ENCODE data around the gene HCST.
A peak's percentile ranks its signal among the peaks of the same experiment; 100 is the strongest.

HCST gene

DNA sequence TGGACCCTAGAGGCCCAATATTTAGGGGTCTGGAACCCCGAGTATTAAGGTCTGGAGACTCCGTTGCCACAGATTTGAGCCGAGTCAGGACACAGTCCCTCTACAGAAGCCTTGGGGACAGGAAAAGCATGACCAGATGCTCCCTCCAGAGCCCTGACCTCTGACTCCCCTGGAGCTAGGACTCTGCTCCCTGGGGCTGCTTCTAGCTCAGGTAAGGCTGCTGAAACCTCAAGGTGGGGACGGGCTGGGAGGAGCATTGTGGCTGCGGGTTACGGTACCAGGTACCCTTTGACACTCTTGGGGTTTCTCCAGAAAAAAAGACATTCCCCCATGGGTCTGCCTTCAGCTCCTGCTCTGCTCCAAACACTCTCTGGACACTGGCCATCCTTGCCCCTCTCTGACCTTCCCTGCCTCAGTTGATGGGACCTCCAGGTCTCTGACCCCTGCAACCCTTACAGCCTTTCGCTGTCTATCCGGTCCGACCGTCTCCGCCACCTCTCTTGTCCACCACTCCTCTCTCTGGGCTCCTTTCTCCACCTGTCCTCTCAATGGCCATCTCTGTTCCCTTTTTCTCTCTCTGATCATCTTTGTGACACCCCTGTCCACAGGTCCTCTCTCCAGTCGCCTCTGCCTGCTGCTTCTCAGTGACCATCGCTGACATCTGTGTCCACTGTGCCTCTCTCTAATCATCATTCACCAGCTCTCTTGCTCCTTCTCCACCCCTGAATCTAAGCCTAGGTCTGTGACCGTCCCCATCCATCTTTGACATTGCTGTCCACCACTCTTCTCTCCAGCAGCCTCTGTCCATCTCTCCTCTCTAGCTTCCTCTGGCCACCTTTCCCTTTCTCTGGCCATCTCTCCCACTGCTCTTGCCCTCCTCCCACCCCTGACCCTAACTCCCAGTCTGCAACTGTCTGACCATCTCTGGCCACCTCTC, 35.3 kb downstream of the HCST start:
- Mint-ChIP-seq H3K27ac (ENCODE audit: low read depth) (peak overlapping the region; percentile 51), H3K4me3 (peak overlapping the region; percentile 76), H3K27me3 (no peaks in the 10 kb centered on the region), H3K4me1 (peaks cover 31% of the 10 kb centered on the region), H3K36me3 (ENCODE audit: insufficient read depth) (peaks cover 10% of the 10 kb centered on the region), H3K9me3 (no peaks in the 10 kb centered on the region)
- DNase-seq (ENCODE audit: low spot score in 2 of 2) (no peak), ATAC-seq (replicated peaks; ENCODE audit: extremely low read depth, poor library complexity, severe bottlenecking) (no peak)

DNA sequence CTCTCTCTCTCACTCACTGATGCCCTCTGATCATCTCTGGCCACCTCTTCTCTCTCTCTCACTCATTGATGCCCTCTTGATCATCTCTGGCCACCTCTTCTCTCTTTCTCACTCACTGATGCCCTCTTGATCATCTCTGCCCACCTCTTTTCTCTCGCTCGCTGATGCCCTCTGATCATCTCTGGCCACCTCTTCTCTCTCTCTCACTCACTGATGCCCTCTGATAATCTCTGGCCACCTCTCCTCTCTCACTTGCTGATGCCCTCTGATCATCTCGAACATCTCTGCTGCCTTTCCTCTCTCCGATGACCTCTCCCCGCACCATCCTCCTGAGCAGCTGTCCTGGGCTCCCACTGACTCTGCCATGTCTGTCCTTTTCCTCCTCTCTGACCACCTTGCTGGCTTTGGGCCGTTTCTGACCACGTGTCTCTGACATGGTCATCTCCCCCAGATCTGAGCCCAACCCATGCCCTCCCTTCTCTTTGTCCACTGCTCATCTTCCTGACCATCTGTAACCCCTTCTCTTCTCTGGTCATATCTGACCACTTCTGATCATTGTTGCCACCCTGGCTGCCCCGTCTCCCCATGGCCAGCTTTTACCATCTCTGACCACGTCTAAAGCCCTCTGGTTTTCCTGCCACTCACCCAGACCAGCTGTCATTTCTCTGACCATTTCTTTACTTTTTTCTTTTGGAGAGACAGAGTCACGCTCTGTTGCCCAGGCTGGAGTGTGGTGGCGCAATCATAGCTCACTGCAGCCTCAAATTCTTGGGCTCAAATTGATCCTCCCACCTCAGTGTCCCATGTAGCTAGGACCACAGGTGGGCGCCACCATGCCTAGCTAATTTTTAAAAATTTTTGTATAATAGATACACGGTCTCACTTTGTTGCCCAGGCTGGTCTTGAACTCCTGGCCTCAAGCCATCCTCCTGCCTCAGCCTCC, 36.2 kb downstream of the HCST start:
- Mint-ChIP-seq H3K4me1 (peaks cover 37% of the 10 kb centered on the region), H3K27ac (ENCODE audit: low read depth) (peak overlapping the region; percentile 51)
- no peak for ATAC-seq (replicated peaks; ENCODE audit: extremely low read depth, poor library complexity, severe bottlenecking)

DNA sequence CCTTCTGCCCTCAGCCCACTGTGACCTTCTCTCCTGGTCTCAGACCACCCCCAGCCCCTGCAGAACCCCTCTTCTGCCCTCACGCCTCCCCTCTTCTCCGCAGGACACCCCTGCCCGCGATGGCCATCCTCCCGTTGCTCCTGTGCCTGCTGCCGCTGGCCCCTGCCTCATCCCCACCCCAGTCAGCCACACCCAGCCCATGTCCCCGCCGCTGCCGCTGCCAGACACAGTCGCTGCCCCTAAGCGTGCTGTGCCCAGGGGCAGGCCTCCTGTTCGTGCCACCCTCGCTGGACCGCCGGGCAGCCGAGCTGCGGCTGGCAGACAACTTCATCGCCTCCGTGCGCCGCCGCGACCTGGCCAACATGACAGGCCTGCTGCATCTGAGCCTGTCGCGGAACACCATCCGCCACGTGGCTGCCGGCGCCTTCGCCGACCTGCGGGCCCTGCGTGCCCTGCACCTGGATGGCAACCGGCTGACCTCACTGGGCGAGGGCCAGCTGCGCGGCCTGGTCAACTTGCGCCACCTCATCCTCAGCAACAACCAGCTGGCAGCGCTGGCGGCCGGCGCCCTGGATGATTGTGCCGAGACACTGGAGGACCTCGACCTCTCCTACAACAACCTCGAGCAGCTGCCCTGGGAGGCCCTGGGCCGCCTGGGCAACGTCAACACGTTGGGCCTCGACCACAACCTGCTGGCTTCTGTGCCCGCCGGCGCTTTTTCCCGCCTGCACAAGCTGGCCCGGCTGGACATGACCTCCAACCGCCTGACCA, 37.2 kb downstream of the HCST start:
- peaks cover 13% of the 10 kb centered on the region for H3K36me3 Mint-ChIP-seq (ENCODE audit: insufficient read depth)
- H3K27me3 Mint-ChIP-seq = no peaks in the 10 kb centered on the region
- peaks cover 45% of the 10 kb centered on the region for H3K4me1 Mint-ChIP-seq
- H3K4me3 Mint-ChIP-seq = no peak overlapping the region
- no peak overlapping the region for H3K27ac Mint-ChIP-seq (ENCODE audit: low read depth)
- ATAC-seq (replicated peaks; ENCODE audit: extremely low read depth, poor library complexity, severe bottlenecking) = no peak
- no peaks in the 10 kb centered on the region for H3K9me3 Mint-ChIP-seq
- no peak for DNase-seq (ENCODE audit: low spot score in 2 of 2)

More for the DNA sequence above, 36.2 kb downstream of the HCST start:
- no peaks in the 10 kb centered on the region for H3K9me3 Mint-ChIP-seq
- peaks cover 13% of the 10 kb centered on the region for H3K36me3 Mint-ChIP-seq (ENCODE audit: insufficient read depth)
- DNase-seq (ENCODE audit: low spot score in 2 of 2) = no peak
- no peaks in the 10 kb centered on the region for H3K27me3 Mint-ChIP-seq
- peak overlapping the region; percentile 76 for H3K4me3 Mint-ChIP-seq

DNA sequence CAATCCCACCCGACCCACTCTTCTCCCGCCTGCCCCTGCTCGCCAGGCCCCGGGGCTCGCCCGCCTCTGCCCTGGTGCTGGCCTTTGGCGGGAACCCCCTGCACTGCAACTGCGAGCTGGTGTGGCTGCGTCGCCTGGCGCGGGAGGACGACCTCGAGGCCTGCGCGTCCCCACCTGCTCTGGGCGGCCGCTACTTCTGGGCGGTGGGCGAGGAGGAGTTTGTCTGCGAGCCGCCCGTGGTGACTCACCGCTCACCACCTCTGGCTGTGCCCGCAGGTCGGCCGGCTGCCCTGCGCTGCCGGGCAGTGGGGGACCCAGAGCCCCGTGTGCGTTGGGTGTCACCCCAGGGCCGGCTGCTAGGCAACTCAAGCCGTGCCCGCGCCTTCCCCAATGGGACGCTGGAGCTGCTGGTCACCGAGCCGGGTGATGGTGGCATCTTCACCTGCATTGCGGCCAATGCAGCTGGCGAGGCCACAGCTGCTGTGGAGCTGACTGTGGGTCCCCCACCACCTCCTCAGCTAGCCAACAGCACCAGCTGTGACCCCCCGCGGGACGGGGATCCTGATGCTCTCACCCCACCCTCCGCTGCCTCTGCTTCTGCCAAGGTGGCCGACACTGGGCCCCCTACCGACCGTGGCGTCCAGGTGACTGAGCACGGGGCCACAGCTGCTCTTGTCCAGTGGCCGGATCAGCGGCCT, 37.9 kb downstream of the HCST start:
- no peak overlapping the region for H3K27ac Mint-ChIP-seq (ENCODE audit: low read depth)
- peaks cover 11% of the 10 kb centered on the region for H3K36me3 Mint-ChIP-seq (ENCODE audit: insufficient read depth)
- H3K27me3 Mint-ChIP-seq = no peaks in the 10 kb centered on the region
- H3K4me3 Mint-ChIP-seq = no peak overlapping the region
- peaks cover 45% of the 10 kb centered on the region for H3K4me1 Mint-ChIP-seq
- ATAC-seq (replicated peaks; ENCODE audit: extremely low read depth, poor library complexity, severe bottlenecking) (no peak), DNase-seq (ENCODE audit: low spot score in 2 of 2) (no peak)
- no peaks in the 10 kb centered on the region for H3K9me3 Mint-ChIP-seq

DNA sequence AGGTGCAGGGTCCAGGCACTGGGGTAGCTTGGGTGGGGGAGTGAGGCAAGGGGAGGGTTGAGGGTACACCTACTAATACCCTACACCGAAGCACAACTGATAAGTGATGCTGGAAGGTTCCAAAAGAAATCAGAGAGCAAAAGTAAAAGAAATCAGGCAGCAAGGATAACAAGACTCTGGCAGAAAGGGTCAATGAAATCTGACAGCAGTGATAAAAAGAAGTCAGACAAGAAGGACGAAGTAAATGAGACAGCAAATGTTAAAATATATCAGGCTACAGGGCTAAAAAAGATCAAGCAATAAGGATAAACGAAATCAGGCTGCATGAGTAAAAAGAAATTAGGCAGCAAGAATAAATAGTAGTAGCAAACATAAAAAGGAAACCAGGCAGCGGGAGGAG, 38.5 kb downstream of the HCST start:
- no peaks in the 10 kb centered on the region for H3K9me3 Mint-ChIP-seq
- H3K27me3 Mint-ChIP-seq = no peaks in the 10 kb centered on the region
- H3K4me3 Mint-ChIP-seq = no peak overlapping the region
- peaks cover 14% of the 10 kb centered on the region for H3K36me3 Mint-ChIP-seq (ENCODE audit: insufficient read depth)
- ATAC-seq (replicated peaks; ENCODE audit: extremely low read depth, poor library complexity, severe bottlenecking) (no peak), DNase-seq (ENCODE audit: low spot score in 2 of 2) (no peak)
- peak overlapping the region; percentile 38 for H3K27ac Mint-ChIP-seq (ENCODE audit: low read depth)
- H3K4me1 Mint-ChIP-seq = peaks cover 43% of the 10 kb centered on the region

DNA sequence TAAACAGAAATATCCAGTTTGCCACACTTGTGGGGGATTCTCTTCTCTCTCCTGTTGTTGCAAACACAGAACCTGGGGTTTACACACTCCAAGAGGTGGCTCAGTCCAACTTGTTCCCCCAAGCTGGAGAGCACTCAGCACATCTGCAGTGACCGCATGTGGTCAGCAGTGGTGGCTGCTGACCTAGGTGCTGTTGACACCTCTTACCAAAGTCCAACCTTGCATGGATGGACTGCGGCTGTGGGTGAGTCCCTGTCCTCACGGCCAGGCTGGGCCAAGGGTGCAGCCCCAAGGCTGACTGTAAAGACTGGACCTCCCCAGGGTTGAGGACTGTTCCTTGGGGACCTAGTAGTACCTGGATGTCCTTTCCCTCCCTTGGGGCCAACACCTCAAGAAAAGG, 39.9 kb downstream of the HCST start:
- H3K36me3 Mint-ChIP-seq (ENCODE audit: insufficient read depth) = peaks cover 21% of the 10 kb centered on the region
- H3K9me3 Mint-ChIP-seq = no peaks in the 10 kb centered on the region
- no peak overlapping the region for H3K27ac Mint-ChIP-seq (ENCODE audit: low read depth)
- ATAC-seq (replicated peaks; ENCODE audit: extremely low read depth, poor library complexity, severe bottlenecking) (no peak), DNase-seq (ENCODE audit: low spot score in 2 of 2) (no peak)
- no peak overlapping the region for H3K4me3 Mint-ChIP-seq
- no peaks in the 10 kb centered on the region for H3K27me3 Mint-ChIP-seq
- H3K4me1 Mint-ChIP-seq = peaks cover 44% of the 10 kb centered on the region

DNA sequence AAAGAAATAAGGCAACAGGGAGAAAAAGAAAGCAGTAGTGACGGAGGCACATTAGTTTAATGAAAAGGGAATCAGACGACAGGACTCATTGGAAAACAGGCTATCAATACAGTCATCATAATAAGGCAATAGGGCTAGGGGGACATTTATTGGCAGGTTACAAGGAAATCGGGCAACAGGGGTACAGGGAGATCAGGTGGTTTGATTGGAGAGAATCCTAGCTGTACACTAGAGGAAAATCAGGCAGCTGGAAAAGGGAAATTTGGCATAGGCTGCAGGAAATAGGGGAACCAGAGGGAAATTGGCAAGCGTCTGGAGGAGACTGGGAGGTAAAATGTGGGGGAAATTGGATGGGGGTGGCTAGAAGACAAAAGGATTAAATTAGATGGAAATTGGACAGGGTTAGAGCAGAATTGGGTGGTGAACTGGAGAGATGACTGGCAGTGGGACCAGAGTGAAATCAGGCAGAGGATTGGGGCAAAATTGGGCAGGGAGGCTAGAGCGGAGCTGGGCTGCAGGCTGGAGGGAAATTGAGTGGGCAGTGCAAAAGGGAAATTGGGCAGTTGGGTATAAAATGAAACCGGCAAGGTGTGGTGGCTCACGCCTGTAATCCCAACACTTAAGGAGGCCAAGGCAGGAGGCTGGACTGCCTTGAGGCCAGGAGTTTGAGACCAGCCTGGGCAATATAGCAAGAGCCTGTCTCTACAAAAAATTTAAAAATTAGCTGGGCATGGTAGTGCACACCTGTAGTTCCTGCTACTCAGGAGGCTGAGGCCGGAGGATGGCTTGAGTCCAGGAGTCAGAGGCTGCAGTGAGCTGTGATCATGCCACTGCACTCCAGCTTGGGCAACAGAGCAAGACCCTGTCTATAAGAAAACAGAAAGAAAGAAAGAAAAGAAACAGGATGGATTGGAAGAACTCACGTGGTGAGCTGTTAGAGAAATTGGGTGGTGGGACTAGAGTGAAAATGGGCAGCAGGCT, 41.3 kb downstream of the HCST start:
- no peaks in the 10 kb centered on the region for H3K9me3 Mint-ChIP-seq
- no peak overlapping the region for H3K4me3 Mint-ChIP-seq
- DNase-seq (ENCODE audit: low spot score in 2 of 2) = no peak
- H3K36me3 Mint-ChIP-seq (ENCODE audit: insufficient read depth) = peaks cover 31% of the 10 kb centered on the region
- peaks cover 31% of the 10 kb centered on the region for H3K4me1 Mint-ChIP-seq
- no peak for ATAC-seq (replicated peaks; ENCODE audit: extremely low read depth, poor library complexity, severe bottlenecking)
- peak overlapping the region; percentile 66 for H3K27ac Mint-ChIP-seq (ENCODE audit: low read depth)
- H3K27me3 Mint-ChIP-seq = no peaks in the 10 kb centered on the region

DNA sequence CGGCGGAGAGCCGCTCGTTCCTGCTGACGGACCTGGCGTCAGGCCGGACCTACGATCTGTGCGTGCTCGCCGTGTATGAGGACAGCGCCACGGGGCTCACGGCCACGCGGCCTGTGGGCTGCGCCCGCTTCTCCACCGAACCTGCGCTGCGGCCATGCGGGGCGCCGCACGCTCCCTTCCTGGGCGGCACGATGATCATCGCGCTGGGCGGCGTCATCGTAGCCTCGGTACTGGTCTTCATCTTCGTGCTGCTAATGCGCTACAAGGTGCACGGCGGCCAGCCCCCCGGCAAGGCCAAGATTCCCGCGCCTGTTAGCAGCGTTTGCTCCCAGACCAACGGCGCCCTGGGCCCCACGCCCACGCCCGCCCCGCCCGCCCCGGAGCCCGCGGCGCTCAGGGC, 42.2 kb downstream of the HCST start:
- no peak for DNase-seq (ENCODE audit: low spot score in 2 of 2)
- ATAC-seq (replicated peaks; ENCODE audit: extremely low read depth, poor library complexity, severe bottlenecking) = no peak
- no peak overlapping the region for H3K27ac Mint-ChIP-seq (ENCODE audit: low read depth)
- H3K36me3 Mint-ChIP-seq (ENCODE audit: insufficient read depth) = peaks cover 29% of the 10 kb centered on the region
- peaks cover 36% of the 10 kb centered on the region for H3K4me1 Mint-ChIP-seq
- H3K9me3 Mint-ChIP-seq = no peaks in the 10 kb centered on the region
- H3K27me3 Mint-ChIP-seq = no peaks in the 10 kb centered on the region
- no peak overlapping the region for H3K4me3 Mint-ChIP-seq

DNA sequence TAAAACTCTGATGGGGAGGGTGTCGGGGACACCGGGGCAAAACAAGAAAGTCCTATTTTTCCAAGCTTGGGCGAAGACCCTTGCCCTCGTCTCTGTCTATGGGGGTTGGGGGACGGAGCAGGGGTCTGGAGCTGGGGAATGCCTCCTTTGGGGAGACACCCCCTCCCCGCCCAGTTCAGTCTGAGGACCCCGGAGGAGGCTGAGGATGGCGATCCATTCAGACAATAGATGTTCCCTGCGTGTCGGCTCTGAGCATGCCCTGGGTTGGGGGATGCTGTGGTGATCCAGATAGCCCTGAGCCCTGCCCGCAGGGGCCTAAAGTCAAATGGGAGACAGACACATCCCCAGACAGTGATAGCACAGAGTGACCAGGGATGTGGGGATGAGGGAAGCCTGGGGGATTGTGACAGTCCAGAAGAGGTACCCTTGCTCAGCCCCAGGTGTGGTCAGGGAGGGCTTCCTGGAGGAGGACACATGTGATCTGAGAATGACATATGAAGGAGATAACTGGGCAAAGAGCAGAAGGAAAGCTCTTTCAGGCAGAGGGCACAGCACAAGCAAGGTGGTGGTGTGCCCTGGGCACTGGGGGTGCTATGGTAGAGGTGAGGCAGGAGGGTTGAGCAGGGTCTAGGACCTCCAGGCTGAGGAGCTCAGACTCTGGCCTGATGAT, 42.9 kb downstream of the HCST start:
- ATAC-seq (replicated peaks; ENCODE audit: extremely low read depth, poor library complexity, severe bottlenecking) (no peak), DNase-seq (ENCODE audit: low spot score in 2 of 2) (no peak)
- H3K4me3 Mint-ChIP-seq = no peak overlapping the region
- H3K36me3 Mint-ChIP-seq (ENCODE audit: insufficient read depth) = peaks cover 28% of the 10 kb centered on the region
- no peaks in the 10 kb centered on the region for H3K27me3 Mint-ChIP-seq
- H3K4me1 Mint-ChIP-seq = peaks cover 43% of the 10 kb centered on the region
- no peaks in the 10 kb centered on the region for H3K9me3 Mint-ChIP-seq
- H3K27ac Mint-ChIP-seq (ENCODE audit: low read depth) = peak overlapping the region; percentile 90

DNA sequence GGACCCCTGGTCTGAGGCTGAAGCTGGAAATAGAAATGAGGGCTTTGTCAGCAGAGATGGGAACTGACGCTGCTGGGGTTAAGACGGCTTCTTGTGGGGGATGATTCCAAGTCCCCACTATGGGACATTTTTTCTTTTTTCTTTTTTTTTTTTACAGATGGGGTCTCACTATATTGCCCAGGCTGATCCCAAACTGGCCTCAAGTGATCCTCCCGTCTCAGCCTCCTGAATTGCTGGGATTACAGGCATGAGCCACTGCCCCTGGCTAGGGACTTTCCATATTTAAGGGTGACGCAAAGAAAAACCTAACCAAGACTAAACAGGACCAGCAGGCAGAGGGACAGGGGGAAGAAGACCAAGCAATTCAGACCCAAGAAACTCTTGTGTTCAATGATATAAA, 43.9 kb downstream of the HCST start:
- ATAC-seq (replicated peaks; ENCODE audit: extremely low read depth, poor library complexity, severe bottlenecking) (no peak), DNase-seq (ENCODE audit: low spot score in 2 of 2) (no peak)
- Mint-ChIP-seq H3K4me3 (no peak overlapping the region), H3K27ac (ENCODE audit: low read depth) (peak overlapping the region; percentile 90), H3K9me3 (no peaks in the 10 kb centered on the region), H3K4me1 (peaks cover 47% of the 10 kb centered on the region), H3K27me3 (no peaks in the 10 kb centered on the region), H3K36me3 (ENCODE audit: insufficient read depth) (peaks cover 25% of the 10 kb centered on the region)
